ENCODE measurements around the gene BEND4.

The BEND4 gene

GRCh38 chr4:42142591-42142990 is 9.9 kb downstream of the BEND4 start:
- Histone ChIP-seq H3K9me2 (ENCODE audit: low read depth, low read length) (no peaks in the 10 kb centered on the region), H4K20me1 (ENCODE audit: insufficient read depth, low read length) (no peaks in the 10 kb centered on the region), H3K4me2 (ENCODE audit: low read length) (no peak overlapping the region), H3K9me3 (ENCODE audit: low read length) (no peaks in the 10 kb centered on the region), H3K9ac (ENCODE audit: low read length) (no peak overlapping the region), H3K4me3 (ENCODE audit: low read depth, low read length, poor library complexity, severe bottlenecking) (no peak overlapping the region), H2AFZ (ENCODE audit: low read length) (no peak overlapping the region), H3F3A (ENCODE audit: insufficient read depth, low read length) (no peaks in the 10 kb centered on the region), H3K4me1 (ENCODE audit: insufficient read depth, low read length, severe bottlenecking) (peaks cover 4% of the 10 kb centered on the region), H3K27me3 (ENCODE audit: insufficient read depth, low read length) (no peaks in the 10 kb centered on the region), H3K79me2 (ENCODE audit: insufficient read depth, low read length) (peaks cover 62% of the 10 kb centered on the region), H3K27ac (ENCODE audit: low read depth, low read length, poor library complexity, severe bottlenecking) (no peak overlapping the region), H3K36me3 (ENCODE audit: insufficient read depth, low read length) (peaks cover 81% of the 10 kb centered on the region)
- TF ChIP-seq EZH2 (IDR thresholded peaks at IDR 0.05; ENCODE audit: borderline replicate concordance, low read length): no peak
- TF ChIP-seq CTCF (IDR thresholded peaks at IDR 0.05; ENCODE audit: low read length): no peak

- Histone ChIP-seq H3K4me1 (ENCODE audit: insufficient read depth, low read length, severe bottlenecking) (no peaks in the 10 kb centered on the region), H3K27me3 (ENCODE audit: insufficient read depth, low read length) (no peaks in the 10 kb centered on the region), H3K9ac (ENCODE audit: low read length) (no peak overlapping the region), H3K36me3 (ENCODE audit: insufficient read depth, low read length) (peaks cover 95% of the 10 kb centered on the region), H3K4me2 (ENCODE audit: low read length) (no peak overlapping the region), H2AFZ (ENCODE audit: low read length) (no peak overlapping the region), H3K79me2 (ENCODE audit: insufficient read depth, low read length) (peaks cover 70% of the 10 kb centered on the region), H3K4me3 (ENCODE audit: low read depth, low read length, poor library complexity, severe bottlenecking) (no peak overlapping the region), H3K9me3 (ENCODE audit: low read length) (no peaks in the 10 kb centered on the region), H3K27ac (ENCODE audit: low read depth, low read length, poor library complexity, severe bottlenecking) (no peak overlapping the region), H3K9me2 (ENCODE audit: low read depth, low read length) (no peaks in the 10 kb centered on the region), H4K20me1 (ENCODE audit: insufficient read depth, low read length) (no peaks in the 10 kb centered on the region), H3F3A (ENCODE audit: insufficient read depth, low read length) (no peaks in the 10 kb centered on the region)
- TF ChIP-seq EZH2 (IDR thresholded peaks at IDR 0.05; ENCODE audit: borderline replicate concordance, low read length) (no peak), CTCF (IDR thresholded peaks at IDR 0.05; ENCODE audit: low read length) (no peak)
Measured at GRCh38 chr4:42136371-42136770, 16.1 kb downstream of the BEND4 start.

- H3K36me3 ChIP-seq (ENCODE audit: insufficient read depth, low read length): peaks cover 66% of the 10 kb centered on the region
- no peaks in the 10 kb centered on the region for H3F3A ChIP-seq (ENCODE audit: insufficient read depth, low read length)
- no peak overlapping the region for H3K4me3 ChIP-seq (ENCODE audit: low read depth, low read length, poor library complexity, severe bottlenecking)
- no peak for TF ChIP-seq EZH2 (IDR thresholded peaks at IDR 0.05; ENCODE audit: borderline replicate concordance, low read length)
- TF ChIP-seq CTCF (IDR thresholded peaks at IDR 0.05; ENCODE audit: low read length): no peak
- no peak overlapping the region for H3K27ac ChIP-seq (ENCODE audit: low read depth, low read length, poor library complexity, severe bottlenecking)
- no peaks in the 10 kb centered on the region for H3K9me3 ChIP-seq (ENCODE audit: low read length)
- H3K4me1 ChIP-seq (ENCODE audit: insufficient read depth, low read length, severe bottlenecking): peaks cover under 1% of the 10 kb centered on the region
- no peak overlapping the region for H2AFZ ChIP-seq (ENCODE audit: low read length)
- H3K79me2 ChIP-seq (ENCODE audit: insufficient read depth, low read length): peaks cover 64% of the 10 kb centered on the region
- no peak overlapping the region for H3K4me2 ChIP-seq (ENCODE audit: low read length)
- H3K9ac ChIP-seq (ENCODE audit: low read length): no peak overlapping the region
- no peaks in the 10 kb centered on the region for H4K20me1 ChIP-seq (ENCODE audit: insufficient read depth, low read length)
- no peaks in the 10 kb centered on the region for H3K27me3 ChIP-seq (ENCODE audit: insufficient read depth, low read length)
- H3K9me2 ChIP-seq (ENCODE audit: low read depth, low read length): no peaks in the 10 kb centered on the region
Measured at GRCh38 chr4:42133006-42133405, 19.4 kb downstream of the BEND4 start.
